Fibroblast of the aortic adventitia (primary cell): ENCODE results near the gene MRTFA. TPM values are rescaled to one million over a fixed set of nuclear protein-coding genes. Genes with fewer than 3 reads are reported as not detected.

Source experiments
- DNase-seq: peaks from one replicate; pipeline ENCODE4 v3.0.0-alpha.2; 2010; ENCODE audit warnings: low read depth
- H3K4me3 ChIP-seq: 2 replicates; pipeline ENCODE4 v1.5.1; 2011; ENCODE audit warnings: low read depth, mild to moderate bottlenecking, control low read depth, low read length, moderate library complexity
- CTCF ChIP-seq: IDR thresholded peaks from 2 replicates; pipeline ENCODE4 v1.5.1; 2011; ENCODE audit warnings: mild to moderate bottlenecking, low read length, control low read depth, inconsistent platforms; ENCODE audit not compliant: insufficient read depth
- total RNA-seq: library from RNA; depleted of rRNA; stranded (reverse); fragments of >200 nt; gene quantifications from 2 replicates; pipeline ENCODE4 v1.2.3, GENCODE V29; 2012; ENCODE audit warnings: low replicate concordance

MRTFA gene
- total RNA-seq, 1 donor, result 25.8 TPM

GRCh38 chr22:40426594-40427333 lies 209.8 kb downstream of the MRTFA start:
- DNase-seq, result peak; percentile 41
- no peak overlapping the region for H3K4me3 ChIP-seq
- TF ChIP-seq CTCF, result no peak

DNA sequence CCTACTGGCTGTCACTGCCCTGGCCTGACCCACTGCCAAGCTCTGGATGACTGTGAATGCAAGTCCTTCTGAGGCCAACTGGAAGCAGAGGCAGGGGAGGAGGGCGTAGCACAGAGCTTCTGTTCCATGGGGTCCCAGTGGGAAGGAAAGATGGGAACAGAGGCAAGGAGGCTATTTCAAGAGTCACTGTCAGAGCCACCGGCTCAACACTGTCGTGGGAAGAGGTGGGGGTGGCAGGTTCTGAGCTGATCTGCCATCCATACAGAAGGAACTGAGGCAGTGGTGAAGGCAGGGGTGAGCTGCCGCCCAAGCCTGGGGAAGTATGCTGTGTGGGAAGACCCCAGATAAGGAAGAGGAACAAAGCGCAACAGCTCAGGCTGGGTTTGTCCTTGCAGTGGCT lies 211.4 kb downstream of the MRTFA start:
- H3K4me3 ChIP-seq, result no peak overlapping the region
- no peak for TF ChIP-seq CTCF
- DNase-seq, result no peak

DNA sequence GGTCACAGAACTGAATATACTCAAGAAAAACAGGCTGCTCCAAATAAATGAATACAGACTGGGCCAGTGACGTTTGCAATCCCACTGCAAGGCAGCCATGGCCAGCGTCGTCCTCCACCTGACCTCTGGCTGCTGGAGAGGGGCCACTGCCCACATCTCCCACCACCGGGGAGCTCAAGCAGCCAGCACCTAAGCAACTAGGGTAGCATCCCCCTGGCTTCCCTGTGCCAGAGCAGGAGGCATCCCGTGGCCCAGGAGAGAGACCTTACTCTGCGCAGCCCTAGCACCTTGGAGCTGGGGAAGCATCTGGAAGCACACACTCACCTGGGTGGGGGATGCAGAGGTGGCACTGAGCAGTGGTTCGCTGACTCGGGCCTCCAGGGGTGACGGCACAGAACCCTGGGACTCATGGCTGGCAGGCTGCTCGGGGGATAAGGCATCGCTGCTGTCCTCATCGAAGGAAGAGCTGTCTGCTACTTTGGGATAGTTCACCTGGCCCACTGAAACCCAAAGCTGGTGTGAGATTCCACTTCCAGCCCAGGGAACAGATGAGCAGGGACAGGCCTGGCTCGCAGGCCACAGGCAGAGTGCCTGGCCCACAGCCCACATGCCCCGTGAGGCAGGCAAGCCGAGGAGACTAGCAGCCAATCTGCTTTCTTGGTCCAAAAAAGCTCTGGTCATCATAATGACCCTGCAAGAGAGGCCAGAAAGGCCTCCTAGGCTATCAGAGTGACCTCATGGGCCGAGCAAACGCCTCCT lies 212.5 kb downstream of the MRTFA start:
- no peak for DNase-seq
- no peak for TF ChIP-seq CTCF
- H3K4me3 ChIP-seq, result no peak overlapping the region

- DNase-seq, result no peak
- no peak for TF ChIP-seq CTCF
- H3K4me3 ChIP-seq, result no peak overlapping the region
Measured at GRCh38 chr22:40423310-40423688, 213.2 kb downstream of the MRTFA start.

DNA sequence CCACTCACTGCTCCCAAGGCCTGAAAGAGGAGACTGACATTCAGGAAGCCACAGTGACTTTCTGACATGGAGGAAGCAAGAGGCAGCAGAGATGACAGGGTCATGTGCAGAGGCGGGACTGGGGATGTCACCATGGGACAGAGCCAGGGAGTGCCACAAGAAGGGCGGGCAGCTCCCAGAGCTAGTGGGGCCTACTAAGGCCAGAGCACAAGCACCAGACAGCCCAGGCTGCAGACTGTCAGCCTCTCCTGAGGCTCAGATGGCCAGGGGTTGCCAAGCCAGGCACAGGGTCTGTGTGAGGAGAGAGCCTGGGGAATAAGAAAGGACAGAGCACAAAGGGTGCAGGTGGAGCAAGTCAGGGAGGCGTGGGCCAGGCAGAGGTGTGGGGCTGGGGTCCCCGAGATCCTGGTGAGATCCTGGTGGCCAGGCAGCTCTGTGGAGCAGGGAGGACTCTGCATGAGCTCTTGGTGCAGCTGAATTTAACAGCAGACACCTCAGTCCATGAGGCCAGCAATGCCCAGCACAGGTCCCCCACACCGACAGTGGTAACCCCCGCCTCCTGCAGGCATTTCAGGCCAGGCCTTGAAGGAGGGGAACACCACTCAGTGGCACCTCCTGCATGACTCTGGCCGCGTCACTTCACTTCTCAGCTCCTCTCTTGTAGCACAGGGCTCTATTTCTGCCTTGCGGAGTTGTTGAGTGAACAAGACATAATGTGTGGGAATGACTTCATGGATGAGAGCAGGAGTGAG lies 213.8 kb downstream of the MRTFA start:
- no peak for TF ChIP-seq CTCF
- no peak overlapping the region for H3K4me3 ChIP-seq
- DNase-seq, result no peak

DNA sequence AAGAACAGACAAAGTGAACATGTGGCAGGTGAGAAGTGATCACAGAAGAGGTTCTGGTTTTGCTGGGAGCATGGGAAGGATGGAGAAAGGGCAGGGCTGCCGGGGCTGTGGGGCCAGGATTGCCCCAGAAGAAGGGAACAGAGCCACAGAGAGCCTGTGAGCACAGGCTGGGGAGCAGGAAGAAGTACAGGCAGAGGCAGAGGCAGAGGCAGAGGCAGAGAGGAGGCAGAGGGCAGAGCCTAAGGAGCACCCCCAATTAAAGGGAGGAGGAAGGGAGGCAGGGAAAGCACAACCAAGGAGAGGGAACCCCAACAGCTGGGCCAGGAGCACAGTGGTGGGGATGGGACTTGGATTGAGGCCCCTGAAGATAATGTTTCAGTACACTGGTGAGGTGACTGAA lies 214.6 kb downstream of the MRTFA start:
- TF ChIP-seq CTCF, result no peak
- H3K4me3 ChIP-seq, result no peak overlapping the region
- no peak for DNase-seq
